ENCODE measurements around the gene GPR152. TPM values are rescaled to one million over a fixed set of nuclear protein-coding genes. Genes with fewer than 3 reads are reported as not detected.
A peak's percentile ranks its signal among the peaks of the same experiment; 100 is the strongest.

The GPR152 gene
- total and polyA plus RNA-seq, 12 donors, result not detected

GRCh38 chr11:67499808-67500483 is 47.4 kb upstream of the GPR152 start:
- TF ChIP-seq CTCF (IDR thresholded peaks at IDR 0.05), result no peak
- Histone ChIP-seq H3K4me1 (peaks cover 6 to 27% (median 15%) of the 10 kb centered on the region in 9 donors), H3K27me3 (no peaks in the 10 kb centered on the region), H3K36me3 (peaks cover 0 to 78% (median 23%) of the 10 kb centered on the region in 9 donors), H3K9me3 (no peaks in the 10 kb centered on the region), H3K27ac (no peak overlapping the region), H3K4me3 (no peak overlapping the region)
- WGBS, 2 donors, result 94 to 97% methylated on average over 26 of the region's 26 CpGs
- intact Hi-C loops (cut with DNase I), result loop anchor here in 2 of 10 donors (10.0 kb wide), 2 partner anchors 85 to 105 kb away; partner anchors contain the start of genes GSTP1 (in 1 of the 2) and RAD9A (in 1 of the 2)
- ATAC-seq (no peak), DNase-seq (no peak)

GRCh38 chr11:67498544-67498972 is 46.0 kb upstream of the GPR152 start:
- ATAC-seq (peak; percentile 32 to 84 (median 74)), DNase-seq (peak; percentile 50 to 73)
- WGBS, 2 donors, result 70 to 74% methylated on average over 21 of the region's 21 CpGs
- no peak for TF ChIP-seq CTCF (IDR thresholded peaks at IDR 0.05)
- intact Hi-C loops (cut with DNase I), result no loop called here
- Histone ChIP-seq H3K9me3 (no peaks in the 10 kb centered on the region), H3K27me3 (no peaks in the 10 kb centered on the region), H3K4me1 (peaks cover under 1 to 18% (median 11%) of the 10 kb centered on the region in 9 donors), H3K36me3 (peaks cover 0 to 92% (median 31%) of the 10 kb centered on the region in 9 donors), H3K4me3 (no peak overlapping the region), H3K27ac (peak overlapping the region in 9 of 10 donors; percentile 26 to 77 (median 71))

- peak overlapping the region in 8 of 10 donors; percentile 24 to 77 (median 71) for H3K27ac ChIP-seq
- WGBS, 2 donors, result 95 to 97% methylated on average over 21 of the region's 21 CpGs
- H3K4me3 ChIP-seq, result no peak overlapping the region
- H3K36me3 ChIP-seq, result peaks cover 0 to 97% (median 36%) of the 10 kb centered on the region in 9 donors
- H3K4me1 ChIP-seq, result peaks cover 0 to 13% (median 5%) of the 10 kb centered on the region in 9 donors
- H3K27me3 ChIP-seq, result no peaks in the 10 kb centered on the region
- no peaks in the 10 kb centered on the region for H3K9me3 ChIP-seq
- ATAC-seq (peak in 1 of 8 donors; percentile 3), DNase-seq (no peak)
- intact Hi-C loops (cut with DNase I), result no loop called here
- no peak for TF ChIP-seq CTCF (IDR thresholded peaks at IDR 0.05)
Measured at GRCh38 chr11:67497656-67498291, 45.2 kb upstream of the GPR152 start.

- Histone ChIP-seq H3K4me1 (peaks cover 0 to 13% (median 5%) of the 10 kb centered on the region in 9 donors), H3K4me3 (no peak overlapping the region), H3K36me3 (peaks cover 0 to 97% (median 45%) of the 10 kb centered on the region in 9 donors), H3K9me3 (no peaks in the 10 kb centered on the region), H3K27me3 (no peaks in the 10 kb centered on the region), H3K27ac (no peak overlapping the region)
- TF ChIP-seq CTCF (IDR thresholded peaks at IDR 0.05), result no peak
- intact Hi-C loops (cut with DNase I), result no loop called here
- DNase-seq (no peak), ATAC-seq (no peak)
- 92 to 95% methylated on average over 12 of the region's 12 CpGs for WGBS, 2 donors
Measured at GRCh38 chr11:67496113-67496512, 43.6 kb upstream of the GPR152 start.
